T-helper 17 cell (primary cell): ENCODE data around the gene PANK4. TPM values are rescaled to one million over a fixed set of nuclear protein-coding genes. Genes with fewer than 3 reads are reported as not detected.

Experiments
- ATAC-seq: fragments of 150-1000 bp; cut with Tn5 transposase; 2 replicates; pipeline ENCODE4 v1.10.0; 2021; ENCODE audit warnings: mild to moderate bottlenecking, moderate library complexity
- DNase-seq, 3 donors: peaks; one replicate each; pipeline versions ENCODE4 v3.0.0 to v3.0.0-alpha.2; 2020 to 2021
- H3K9me3 ChIP-seq: one replicate; pipeline ENCODE4 v1.7.0; 2013; ENCODE audit warnings: low read length, mild to moderate bottlenecking; ENCODE audit not compliant: control insufficient read depth, poor library complexity, severe bottlenecking
- H3K27ac Mint-ChIP-seq: one replicate; pipeline ENCODE4 v1.8.0; 2022; ENCODE audit warnings: mild to moderate bottlenecking, moderate library complexity, mixed read lengths
- H3K27me3 Mint-ChIP-seq: one replicate; pipeline ENCODE4 v1.8.0; 2022; ENCODE audit warnings: mixed read lengths
- H3K36me3 Mint-ChIP-seq: one replicate; pipeline ENCODE4 v1.8.0; 2022; ENCODE audit warnings: low read depth, mixed read lengths
- H3K4me1 Mint-ChIP-seq: one replicate; pipeline ENCODE4 v1.8.0; 2022; ENCODE audit warnings: mild to moderate bottlenecking, mixed read lengths
- H3K4me3 Mint-ChIP-seq: one replicate; pipeline ENCODE4 v1.8.0; 2022; ENCODE audit warnings: mild to moderate bottlenecking, moderate library complexity, mixed read lengths
- total RNA-seq, 4 donors: library from RNA in 2 of 4; stranded (reverse) in 2 of 4; gene quantifications; one replicate each; pipeline ENCODE4 v1.2.3 and lab custom pipeline; 2022 to 2026

Gene PANK4
- total RNA-seq, 2 donors from 2014 or later, result 47.9 to 53.5 TPM

DNA sequence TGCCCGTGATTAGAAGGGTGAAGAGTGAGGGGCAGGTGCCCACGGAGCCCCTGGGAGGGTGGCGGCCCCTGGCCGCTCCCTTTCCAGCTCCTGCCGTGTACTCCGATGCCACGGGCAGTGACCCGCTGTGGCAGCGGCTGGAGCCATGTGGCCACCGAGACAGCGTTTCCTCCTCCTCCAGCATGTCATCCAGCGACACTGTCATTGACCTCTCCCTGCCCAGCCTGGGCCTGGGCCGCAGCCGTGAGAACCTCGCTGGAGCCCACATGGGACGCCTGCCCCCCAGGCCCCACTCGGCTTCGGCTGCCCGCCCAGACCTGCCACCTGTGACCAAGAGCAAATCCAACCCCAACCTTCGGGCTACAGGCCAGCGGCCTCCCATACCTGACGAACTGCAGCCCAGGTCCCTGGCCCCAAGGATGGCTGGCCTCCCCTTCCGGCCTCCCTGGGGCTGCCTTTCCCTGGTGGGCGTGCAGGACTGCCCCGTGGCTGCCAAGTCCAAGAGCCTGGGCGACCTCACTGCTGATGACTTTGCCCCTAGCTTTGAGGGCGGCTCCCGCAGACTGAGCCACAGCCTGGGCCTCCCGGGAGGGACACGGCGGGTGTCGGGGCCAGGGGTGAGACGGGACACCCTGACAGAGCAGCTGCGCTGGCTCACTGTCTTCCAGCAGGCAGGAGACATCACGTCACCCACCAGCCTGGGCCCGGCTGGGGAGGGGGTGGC lies 22.0 kb downstream of the PANK4 start:
- no peak for ATAC-seq
- H3K4me1 Mint-ChIP-seq, result peaks cover 11% of the 10 kb centered on the region
- H3K27me3 Mint-ChIP-seq, result no peaks in the 10 kb centered on the region

GRCh38 chr1:2503554-2504224 lies 22.7 kb downstream of the PANK4 start:
- Mint-ChIP-seq H3K4me1 (peaks cover 11% of the 10 kb centered on the region), H3K27me3 (no peaks in the 10 kb centered on the region), H3K36me3 (no peaks in the 10 kb centered on the region), H3K27ac (no peak overlapping the region), H3K4me3 (no peak overlapping the region)
- ATAC-seq, result no peak
- DNase-seq, result no peak
- no peaks in the 10 kb centered on the region for H3K9me3 ChIP-seq

More for the DNA sequence above, 22.0 kb downstream of the PANK4 start:
- no peak overlapping the region for H3K27ac Mint-ChIP-seq
- H3K36me3 Mint-ChIP-seq, result no peaks in the 10 kb centered on the region
- no peak for DNase-seq
- no peak overlapping the region for H3K4me3 Mint-ChIP-seq
- H3K9me3 ChIP-seq, result no peaks in the 10 kb centered on the region

- Mint-ChIP-seq H3K27me3 (no peaks in the 10 kb centered on the region), H3K36me3 (no peaks in the 10 kb centered on the region), H3K4me3 (no peak overlapping the region), H3K4me1 (peaks cover 11% of the 10 kb centered on the region), H3K27ac (no peak overlapping the region)
- no peak for DNase-seq
- no peak for ATAC-seq
- H3K9me3 ChIP-seq, result no peaks in the 10 kb centered on the region
Measured at GRCh38 chr1:2502661-2503553, 23.5 kb downstream of the PANK4 start.

GRCh38 chr1:2502210-2502609 lies 24.2 kb downstream of the PANK4 start:
- Mint-ChIP-seq H3K4me3 (no peak overlapping the region), H3K27ac (no peak overlapping the region), H3K27me3 (no peaks in the 10 kb centered on the region), H3K36me3 (no peaks in the 10 kb centered on the region), H3K4me1 (peaks cover 11% of the 10 kb centered on the region)
- no peak for DNase-seq
- no peak for ATAC-seq
- no peaks in the 10 kb centered on the region for H3K9me3 ChIP-seq

DNA sequence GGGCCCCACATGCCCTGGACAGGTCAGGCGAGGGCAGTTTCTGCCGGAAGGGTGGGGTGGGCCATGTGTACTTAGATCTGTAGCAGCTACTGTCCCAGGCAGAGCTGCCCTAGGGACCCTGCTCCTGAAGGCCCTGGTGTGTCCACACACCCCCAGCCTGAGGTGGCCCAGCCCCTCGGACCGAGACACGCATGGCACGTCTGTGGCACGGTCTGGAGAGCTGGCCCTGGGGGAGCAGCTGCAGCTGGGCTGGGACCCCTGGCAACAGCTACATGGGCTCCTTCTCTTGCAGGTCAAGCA lies 24.6 kb downstream of the PANK4 start:
- peaks cover 13% of the 10 kb centered on the region for H3K4me1 Mint-ChIP-seq
- ATAC-seq, result no peak
- no peak for DNase-seq
- H3K9me3 ChIP-seq, result no peaks in the 10 kb centered on the region
- H3K27ac Mint-ChIP-seq, result no peak overlapping the region
- H3K36me3 Mint-ChIP-seq, result no peaks in the 10 kb centered on the region
- H3K4me3 Mint-ChIP-seq, result no peak overlapping the region
- no peaks in the 10 kb centered on the region for H3K27me3 Mint-ChIP-seq

DNA sequence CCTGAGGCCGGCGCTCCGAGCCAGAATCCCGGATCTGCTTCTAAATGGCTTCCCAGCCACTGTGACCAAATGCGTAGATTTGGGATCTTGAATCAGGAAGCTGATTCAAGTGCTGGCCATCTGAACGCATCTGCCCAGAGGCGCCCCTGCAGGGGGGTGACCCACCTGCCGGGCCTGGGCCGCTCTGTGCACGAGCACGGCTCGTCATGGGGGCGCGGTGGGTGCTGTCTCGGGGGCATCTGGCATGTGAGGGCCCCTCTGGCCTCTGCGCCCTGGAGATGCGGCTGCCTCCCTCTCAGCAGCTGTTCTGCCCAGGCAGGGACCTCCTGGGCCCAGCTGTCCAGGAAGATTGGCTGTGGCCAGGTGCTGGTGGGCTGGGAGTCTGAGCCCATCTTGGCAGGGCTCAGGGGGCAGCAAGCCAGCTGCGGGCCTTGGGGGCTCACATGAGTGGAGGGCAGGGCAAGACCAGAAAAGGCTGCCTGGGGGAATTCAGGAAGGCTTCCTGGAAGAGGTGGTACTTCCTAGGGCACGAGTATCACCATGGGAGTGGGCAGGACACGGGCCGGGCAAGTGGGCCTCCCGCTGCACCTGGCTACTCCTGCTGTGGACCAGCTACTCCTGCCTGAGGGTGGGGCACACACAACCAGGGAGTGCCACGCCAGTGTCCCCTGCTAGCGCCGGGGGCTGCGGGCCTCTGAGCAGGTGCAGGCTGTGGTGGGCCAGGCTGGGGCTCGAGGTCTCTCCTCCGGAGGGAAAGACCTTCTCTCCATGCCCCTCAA lies 25.2 kb downstream of the PANK4 start:
- H3K9me3 ChIP-seq, result no peaks in the 10 kb centered on the region
- H3K4me1 Mint-ChIP-seq, result peaks cover 16% of the 10 kb centered on the region
- no peak overlapping the region for H3K4me3 Mint-ChIP-seq
- DNase-seq (no peak), ATAC-seq (no peak)
- H3K27ac Mint-ChIP-seq, result no peak overlapping the region
- H3K36me3 Mint-ChIP-seq, result no peaks in the 10 kb centered on the region
- H3K27me3 Mint-ChIP-seq, result no peaks in the 10 kb centered on the region

GRCh38 chr1:2499986-2500596 lies 26.3 kb downstream of the PANK4 start:
- peaks cover 21% of the 10 kb centered on the region for H3K4me1 Mint-ChIP-seq
- no peaks in the 10 kb centered on the region for H3K36me3 Mint-ChIP-seq
- ATAC-seq (peak; percentile 35), DNase-seq (no peak)
- peak overlapping the region; percentile 85 for H3K4me3 Mint-ChIP-seq
- H3K27ac Mint-ChIP-seq, result peak overlapping the region; percentile 68
- no peaks in the 10 kb centered on the region for H3K27me3 Mint-ChIP-seq
- no peaks in the 10 kb centered on the region for H3K9me3 ChIP-seq

DNA sequence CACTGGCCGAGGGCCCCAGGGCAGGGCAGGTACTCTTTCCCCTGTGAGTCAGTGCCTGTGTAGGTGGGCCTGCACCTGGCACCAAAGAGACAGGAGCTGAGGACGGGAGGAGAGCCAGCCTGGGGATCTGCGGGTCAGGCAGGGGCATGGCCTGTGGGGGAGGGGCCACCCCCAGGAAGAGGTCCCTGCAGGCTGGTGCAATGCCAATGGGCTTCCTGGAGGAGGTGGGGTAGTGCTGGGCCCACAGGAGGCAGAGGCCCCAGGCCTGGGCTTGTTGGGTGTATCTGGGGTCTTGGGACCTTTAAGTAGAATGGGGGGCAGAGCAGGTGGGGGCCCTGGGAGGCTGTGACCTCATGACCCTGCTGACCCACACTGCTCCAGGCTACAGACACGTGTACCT lies 27.1 kb downstream of the PANK4 start:
- H3K27me3 Mint-ChIP-seq, result no peaks in the 10 kb centered on the region
- no peak for DNase-seq
- H3K9me3 ChIP-seq, result no peaks in the 10 kb centered on the region
- peaks cover 21% of the 10 kb centered on the region for H3K4me1 Mint-ChIP-seq
- H3K36me3 Mint-ChIP-seq, result no peaks in the 10 kb centered on the region
- ATAC-seq, result no peak
- H3K4me3 Mint-ChIP-seq, result no peak overlapping the region
- peak overlapping the region; percentile 68 for H3K27ac Mint-ChIP-seq

- peaks cover 26% of the 10 kb centered on the region for H3K4me1 Mint-ChIP-seq
- ATAC-seq, result no peak
Measured at GRCh38 chr1:2498648-2499047, 27.7 kb downstream of the PANK4 start.

DNA sequence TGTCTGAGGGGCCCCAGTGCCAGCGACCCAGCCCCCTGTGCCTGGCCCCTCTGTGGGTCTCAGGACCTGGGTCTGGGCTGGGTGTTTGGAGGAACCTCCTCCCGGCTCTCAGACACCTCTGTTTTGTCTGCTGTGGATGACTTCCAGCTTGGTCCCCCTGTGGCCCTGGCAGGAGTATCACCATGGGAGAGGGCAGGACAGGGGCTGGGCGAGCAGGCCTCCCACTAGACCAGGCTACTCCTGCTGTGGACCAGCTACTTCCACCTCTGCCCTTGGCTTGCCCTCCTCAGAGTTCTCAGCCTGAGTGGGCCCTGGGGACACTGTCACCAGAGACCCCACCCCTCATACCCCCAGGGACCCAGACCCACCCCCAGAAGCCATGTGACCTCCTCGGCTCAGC lies 28.5 kb downstream of the PANK4 start:
- H3K27me3 Mint-ChIP-seq, result no peaks in the 10 kb centered on the region
- ATAC-seq (no peak), DNase-seq (no peak)
- H3K4me3 Mint-ChIP-seq, result peak overlapping the region; percentile 36
- peaks cover 30% of the 10 kb centered on the region for H3K4me1 Mint-ChIP-seq
- H3K27ac Mint-ChIP-seq, result no peak overlapping the region
- H3K9me3 ChIP-seq, result no peaks in the 10 kb centered on the region
- no peaks in the 10 kb centered on the region for H3K36me3 Mint-ChIP-seq

More at GRCh38 chr1:2498648-2499047, 27.7 kb downstream of the PANK4 start:
- H3K27me3 Mint-ChIP-seq, result no peaks in the 10 kb centered on the region
- no peak for DNase-seq
- H3K36me3 Mint-ChIP-seq, result no peaks in the 10 kb centered on the region
- no peaks in the 10 kb centered on the region for H3K9me3 ChIP-seq
- H3K4me3 Mint-ChIP-seq, result no peak overlapping the region
- H3K27ac Mint-ChIP-seq, result no peak overlapping the region

GRCh38 chr1:2496746-2497145 lies 29.6 kb downstream of the PANK4 start:
- DNase-seq (no peak), ATAC-seq (no peak)
- H3K4me1 Mint-ChIP-seq, result peaks cover 30% of the 10 kb centered on the region
- H3K27me3 Mint-ChIP-seq, result no peaks in the 10 kb centered on the region
- no peak overlapping the region for H3K4me3 Mint-ChIP-seq
- no peaks in the 10 kb centered on the region for H3K9me3 ChIP-seq
- peak overlapping the region; percentile 85 for H3K27ac Mint-ChIP-seq
- H3K36me3 Mint-ChIP-seq, result no peaks in the 10 kb centered on the region

DNA sequence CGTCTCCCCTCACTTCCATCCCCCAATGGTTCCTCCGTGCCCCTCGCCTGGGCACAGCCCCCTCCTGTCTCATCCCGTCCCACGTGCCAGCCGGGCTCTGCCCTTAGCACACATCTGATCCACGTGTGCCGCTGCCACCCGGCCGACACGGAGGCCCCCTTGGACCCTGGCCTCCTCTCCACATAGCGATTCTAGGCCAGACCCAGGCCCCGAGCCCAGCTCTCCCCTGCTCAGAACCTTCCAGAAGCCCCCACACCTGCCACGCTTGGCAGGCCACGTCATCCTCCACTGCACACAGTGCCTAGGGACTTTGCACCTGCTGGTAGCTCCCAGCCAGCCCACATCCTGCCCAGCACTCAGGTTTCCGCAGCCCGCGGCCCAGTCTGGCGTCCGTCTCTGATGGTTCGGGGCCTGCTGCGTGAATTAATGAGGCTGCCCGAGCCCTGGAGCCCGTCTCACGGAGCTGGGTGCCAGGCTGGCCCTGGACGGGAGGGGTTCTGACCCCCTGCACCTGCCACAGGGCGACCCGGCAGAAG lies 30.2 kb downstream of the PANK4 start:
- Mint-ChIP-seq H3K27ac (peak overlapping the region; percentile 85), H3K4me3 (peak overlapping the region; percentile 49)

More for the DNA sequence above, 30.2 kb downstream of the PANK4 start:
- no peaks in the 10 kb centered on the region for H3K27me3 Mint-ChIP-seq
- DNase-seq, result no peak
- no peaks in the 10 kb centered on the region for H3K9me3 ChIP-seq
- H3K4me1 Mint-ChIP-seq, result peaks cover 30% of the 10 kb centered on the region
- H3K36me3 Mint-ChIP-seq, result no peaks in the 10 kb centered on the region
- ATAC-seq, result peak; percentile 54
